ENCODE measurements around the gene PAPPA2.

PAPPA2 gene

DNA sequence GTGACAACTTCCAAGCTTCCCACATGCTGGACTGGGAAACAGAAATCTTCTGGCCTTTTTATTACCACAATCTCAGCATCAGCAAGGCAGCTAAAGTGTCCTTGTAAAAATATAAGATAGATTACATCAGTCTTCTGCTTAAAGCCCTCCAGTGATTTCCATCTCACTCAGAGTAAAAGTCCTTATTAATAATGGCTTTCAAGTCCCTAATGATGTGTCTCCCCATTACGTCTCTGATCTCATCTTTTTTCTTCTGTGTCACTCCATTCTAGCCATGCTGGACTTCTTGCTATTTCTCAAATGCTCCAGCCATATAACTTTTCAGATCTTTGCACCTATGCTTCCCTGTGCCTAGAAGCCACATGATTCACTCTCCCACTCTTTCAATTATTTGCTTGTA lies 22.1 kb downstream of the PAPPA2 start (continued):
- TF ChIP-seq MEIS1 (CRISPR knock-in tag; IDR thresholded peaks at IDR 0.05; ENCODE audit: borderline replicate concordance) (no peak), ZBTB21 (tag by site-specific recombination; IDR thresholded peaks at IDR 0.05) (no peak), ZNF792 (tag by site-specific recombination; IDR thresholded peaks at IDR 0.05) (no peak), ZNF169 (tag by site-specific recombination; IDR thresholded peaks at IDR 0.05) (no peak), KLF1 (tag by site-specific recombination; IDR thresholded peaks at IDR 0.05) (no peak), GFI1B (tag by site-specific recombination; IDR thresholded peaks at IDR 0.05) (no peak), ZNF707 (tag by site-specific recombination; IDR thresholded peaks at IDR 0.05) (no peak)
- TF ChIP-seq, protein P1, sequence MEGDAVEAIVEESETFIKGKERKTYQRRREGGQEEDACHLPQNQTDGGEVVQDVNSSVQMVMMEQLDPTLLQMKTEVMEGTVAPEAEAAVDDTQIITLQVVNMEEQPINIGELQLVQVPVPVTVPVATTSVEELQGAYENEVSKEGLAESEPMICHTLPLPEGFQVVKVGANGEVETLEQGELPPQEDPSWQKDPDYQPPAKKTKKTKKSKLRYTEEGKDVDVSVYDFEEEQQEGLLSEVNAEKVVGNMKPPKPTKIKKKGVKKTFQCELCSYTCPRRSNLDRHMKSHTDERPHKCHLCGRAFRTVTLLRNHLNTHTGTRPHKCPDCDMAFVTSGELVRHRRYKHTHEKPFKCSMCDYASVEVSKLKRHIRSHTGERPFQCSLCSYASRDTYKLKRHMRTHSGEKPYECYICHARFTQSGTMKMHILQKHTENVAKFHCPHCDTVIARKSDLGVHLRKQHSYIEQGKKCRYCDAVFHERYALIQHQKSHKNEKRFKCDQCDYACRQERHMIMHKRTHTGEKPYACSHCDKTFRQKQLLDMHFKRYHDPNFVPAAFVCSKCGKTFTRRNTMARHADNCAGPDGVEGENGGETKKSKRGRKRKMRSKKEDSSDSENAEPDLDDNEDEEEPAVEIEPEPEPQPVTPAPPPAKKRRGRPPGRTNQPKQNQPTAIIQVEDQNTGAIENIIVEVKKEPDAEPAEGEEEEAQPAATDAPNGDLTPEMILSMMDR (tag by site-specific recombination; IDR thresholded peaks at IDR 0.05) = no peak

DNA sequence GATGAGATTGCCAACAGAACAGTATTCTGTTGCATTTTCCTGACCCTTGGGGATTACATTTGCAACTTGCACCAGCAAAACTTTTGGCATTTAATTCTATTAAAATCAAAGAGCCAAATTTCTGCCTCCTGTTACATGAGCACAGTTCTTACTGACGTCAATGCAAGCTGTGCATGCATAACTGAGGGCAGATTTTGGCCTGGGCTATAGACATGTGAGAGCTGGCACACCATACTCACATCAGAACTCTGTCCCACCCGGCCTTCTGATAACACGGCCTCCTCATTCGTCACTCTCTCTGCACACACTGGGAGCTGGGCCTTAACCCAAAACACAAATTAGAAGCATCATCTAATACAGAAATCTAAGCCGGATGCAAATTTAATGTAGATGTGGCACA lies 31.5 kb downstream of the PAPPA2 start:
- ChIA-PET CTCF (no interaction called here), POLR2A (no interaction called here)
- no peak overlapping the region for H3K4me3 ChIP-seq (ENCODE audit: low read depth, low read length)
- TF ChIP-seq ZNF133 (tag by site-specific recombination; IDR thresholded peaks at IDR 0.05) = no peak
- no peak for TF ChIP-seq ZNF292 (tag by site-specific recombination; IDR thresholded peaks at IDR 0.05; ENCODE audit: borderline replicate concordance, low read depth)
- TF ChIP-seq ZNF623 (tag by site-specific recombination; IDR thresholded peaks at IDR 0.05) = no peak
- TF ChIP-seq, protein P2, sequence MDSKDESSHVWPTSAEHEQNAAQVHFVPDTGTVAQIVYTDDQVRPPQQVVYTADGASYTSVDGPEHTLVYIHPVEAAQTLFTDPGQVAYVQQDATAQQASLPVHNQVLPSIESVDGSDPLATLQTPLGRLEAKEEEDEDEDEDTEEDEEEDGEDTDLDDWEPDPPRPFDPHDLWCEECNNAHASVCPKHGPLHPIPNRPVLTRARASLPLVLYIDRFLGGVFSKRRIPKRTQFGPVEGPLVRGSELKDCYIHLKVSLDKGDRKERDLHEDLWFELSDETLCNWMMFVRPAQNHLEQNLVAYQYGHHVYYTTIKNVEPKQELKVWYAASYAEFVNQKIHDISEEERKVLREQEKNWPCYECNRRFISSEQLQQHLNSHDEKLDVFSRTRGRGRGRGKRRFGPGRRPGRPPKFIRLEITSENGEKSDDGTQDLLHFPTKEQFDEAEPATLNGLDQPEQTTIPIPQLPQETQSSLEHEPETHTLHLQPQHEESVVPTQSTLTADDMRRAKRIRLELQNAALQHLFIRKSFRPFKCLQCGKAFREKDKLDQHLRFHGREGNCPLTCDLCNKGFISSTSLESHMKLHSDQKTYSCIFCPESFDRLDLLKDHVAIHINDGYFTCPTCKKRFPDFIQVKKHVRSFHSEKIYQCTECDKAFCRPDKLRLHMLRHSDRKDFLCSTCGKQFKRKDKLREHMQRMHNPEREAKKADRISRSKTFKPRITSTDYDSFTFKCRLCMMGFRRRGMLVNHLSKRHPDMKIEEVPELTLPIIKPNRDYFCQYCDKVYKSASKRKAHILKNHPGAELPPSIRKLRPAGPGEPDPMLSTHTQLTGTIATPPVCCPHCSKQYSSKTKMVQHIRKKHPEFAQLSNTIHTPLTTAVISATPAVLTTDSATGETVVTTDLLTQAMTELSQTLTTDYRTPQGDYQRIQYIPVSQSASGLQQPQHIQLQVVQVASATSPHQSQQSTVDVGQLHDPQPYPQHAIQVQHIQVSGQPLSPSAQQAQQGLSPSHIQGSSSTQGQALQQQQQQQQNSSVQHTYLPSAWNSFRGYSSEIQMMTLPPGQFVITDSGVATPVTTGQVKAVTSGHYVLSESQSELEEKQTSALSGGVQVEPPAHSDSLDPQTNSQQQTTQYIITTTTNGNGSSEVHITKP (tag by site-specific recombination; IDR thresholded peaks at IDR 0.05) = no peak
- no peak for TF ChIP-seq ZFP69B (tag by site-specific recombination; IDR thresholded peaks at IDR 0.05)
- TF ChIP-seq ZNF132 (tag by site-specific recombination; IDR thresholded peaks at IDR 0.05; ENCODE audit: borderline replicate concordance) = no peak
- TF ChIP-seq, protein P3, sequence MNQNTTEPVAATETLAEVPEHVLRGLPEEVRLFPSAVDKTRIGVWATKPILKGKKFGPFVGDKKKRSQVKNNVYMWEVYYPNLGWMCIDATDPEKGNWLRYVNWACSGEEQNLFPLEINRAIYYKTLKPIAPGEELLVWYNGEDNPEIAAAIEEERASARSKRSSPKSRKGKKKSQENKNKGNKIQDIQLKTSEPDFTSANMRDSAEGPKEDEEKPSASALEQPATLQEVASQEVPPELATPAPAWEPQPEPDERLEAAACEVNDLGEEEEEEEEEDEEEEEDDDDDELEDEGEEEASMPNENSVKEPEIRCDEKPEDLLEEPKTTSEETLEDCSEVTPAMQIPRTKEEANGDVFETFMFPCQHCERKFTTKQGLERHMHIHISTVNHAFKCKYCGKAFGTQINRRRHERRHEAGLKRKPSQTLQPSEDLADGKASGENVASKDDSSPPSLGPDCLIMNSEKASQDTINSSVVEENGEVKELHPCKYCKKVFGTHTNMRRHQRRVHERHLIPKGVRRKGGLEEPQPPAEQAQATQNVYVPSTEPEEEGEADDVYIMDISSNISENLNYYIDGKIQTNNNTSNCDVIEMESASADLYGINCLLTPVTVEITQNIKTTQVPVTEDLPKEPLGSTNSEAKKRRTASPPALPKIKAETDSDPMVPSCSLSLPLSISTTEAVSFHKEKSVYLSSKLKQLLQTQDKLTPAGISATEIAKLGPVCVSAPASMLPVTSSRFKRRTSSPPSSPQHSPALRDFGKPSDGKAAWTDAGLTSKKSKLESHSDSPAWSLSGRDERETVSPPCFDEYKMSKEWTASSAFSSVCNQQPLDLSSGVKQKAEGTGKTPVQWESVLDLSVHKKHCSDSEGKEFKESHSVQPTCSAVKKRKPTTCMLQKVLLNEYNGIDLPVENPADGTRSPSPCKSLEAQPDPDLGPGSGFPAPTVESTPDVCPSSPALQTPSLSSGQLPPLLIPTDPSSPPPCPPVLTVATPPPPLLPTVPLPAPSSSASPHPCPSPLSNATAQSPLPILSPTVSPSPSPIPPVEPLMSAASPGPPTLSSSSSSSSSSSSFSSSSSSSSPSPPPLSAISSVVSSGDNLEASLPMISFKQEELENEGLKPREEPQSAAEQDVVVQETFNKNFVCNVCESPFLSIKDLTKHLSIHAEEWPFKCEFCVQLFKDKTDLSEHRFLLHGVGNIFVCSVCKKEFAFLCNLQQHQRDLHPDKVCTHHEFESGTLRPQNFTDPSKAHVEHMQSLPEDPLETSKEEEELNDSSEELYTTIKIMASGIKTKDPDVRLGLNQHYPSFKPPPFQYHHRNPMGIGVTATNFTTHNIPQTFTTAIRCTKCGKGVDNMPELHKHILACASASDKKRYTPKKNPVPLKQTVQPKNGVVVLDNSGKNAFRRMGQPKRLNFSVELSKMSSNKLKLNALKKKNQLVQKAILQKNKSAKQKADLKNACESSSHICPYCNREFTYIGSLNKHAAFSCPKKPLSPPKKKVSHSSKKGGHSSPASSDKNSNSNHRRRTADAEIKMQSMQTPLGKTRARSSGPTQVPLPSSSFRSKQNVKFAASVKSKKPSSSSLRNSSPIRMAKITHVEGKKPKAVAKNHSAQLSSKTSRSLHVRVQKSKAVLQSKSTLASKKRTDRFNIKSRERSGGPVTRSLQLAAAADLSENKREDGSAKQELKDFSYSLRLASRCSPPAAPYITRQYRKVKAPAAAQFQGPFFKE (tag by site-specific recombination; IDR thresholded peaks at IDR 0.05; ENCODE audit: borderline replicate concordance) = no peak
- no peak for TF ChIP-seq ZSCAN23 (tag by site-specific recombination; IDR thresholded peaks at IDR 0.05)
- no peak for TF ChIP-seq ZNF747 (tag by site-specific recombination; IDR thresholded peaks at IDR 0.05)
- TF ChIP-seq ZNF530 (tag by site-specific recombination; IDR thresholded peaks at IDR 0.05; ENCODE audit: low read depth) = no peak
- no peak for TF ChIP-seq ZNF138 (tag by site-specific recombination; IDR thresholded peaks at IDR 0.05; ENCODE audit: borderline replicate concordance)
- no peaks in the 10 kb centered on the region for H3K9me3 ChIP-seq (ENCODE audit: control insufficient read depth, insufficient read depth, low read depth, low read length)
- H3K27ac ChIP-seq (ENCODE audit: extremely low read depth, low read depth, low read length) = no peak overlapping the region
- no peaks in the 10 kb centered on the region for H3K4me1 ChIP-seq (ENCODE audit: control insufficient read depth, insufficient read depth, low read length)
- H3K36me3 ChIP-seq (ENCODE audit: control insufficient read depth in 2 of 2, insufficient read depth in 1 of 2, low read length in 2 of 2) = no peaks in the 10 kb centered on the region
